PC-9 (cell line): ENCODE measurements around the gene ORM2.

Experiments used
- CTCF ChIP-seq: fragments of 200-600 bp; sonication (generic); conservative IDR thresholded peaks from 2 replicates; pipeline ENCODE4 v1.6.1; 2017; ENCODE audit warnings: mixed run types, antibody characterized with exemption, mild to moderate bottlenecking, moderate library complexity
- EZH2 ChIP-seq: fragments of 200-600 bp; sonication (generic); IDR thresholded peaks from 2 replicates; pipeline ENCODE4 v1.8.0; 2017; ENCODE audit warnings: antibody characterized with exemption, low read depth

- TF ChIP-seq CTCF (no peak), EZH2 (no peak)
These were observed 16.5 kb downstream of the ORM2 start for GRCh38 chr9:114346146-114346545.
